ENCODE results near the gene PRG2. TPM values are rescaled to one million over a fixed set of nuclear protein-coding genes. Genes with fewer than 3 reads are reported as not detected.

PRG2 gene
- total RNA-seq: 0.27 TPM in 1 of 2 replicates, not detected in the other

DNA sequence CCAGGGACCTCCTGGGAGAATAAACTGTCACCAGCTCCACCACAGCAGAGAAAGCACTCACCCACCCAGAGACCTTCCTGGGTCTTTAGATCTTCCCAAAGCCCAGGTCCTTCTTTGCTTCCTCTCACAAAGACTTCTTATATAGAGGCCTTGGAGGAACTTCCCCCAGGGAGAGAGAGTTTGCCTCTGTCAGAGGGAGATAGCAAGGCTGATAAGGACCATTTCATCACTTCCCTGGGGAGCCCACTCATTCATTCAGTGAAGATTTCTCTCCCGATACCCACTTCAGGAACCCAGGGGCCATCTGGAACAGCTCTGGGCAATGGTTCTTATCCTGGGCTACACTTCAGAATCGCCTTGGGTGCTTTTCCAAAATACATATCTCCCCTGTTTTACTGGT lies at the start of gene PRG2:
Gene PRG2, minus strand, starts transcription at position 116 of the 400 bp plus-strand sequence. CDS start 706 bp downstream, outside the sequence.

GRCh38 chr11:57426929-57427726 lies 36.7 kb upstream of the PRG2 start, which contains the start of gene SLC43A3:
Gene SLC43A3, minus strand, starts transcription at chr11:57427121. Its CDS starts 949 bp downstream, at chr11:57426172.

GRCh38 chr11:57380975-57381374 lies 9.5 kb downstream of the PRG2 start, which contains the start of gene PRG3:
Gene PRG3, minus strand, starts transcription at chr11:57381150. Its CDS starts 442 bp downstream, at chr11:57380708.

GRCh38 chr11:57338142-57338541 lies 52.3 kb downstream of the PRG2 start, which contains the start of gene P2RX3:
Gene P2RX3, plus strand, starts transcription at chr11:57338352. Its CDS starts 199 bp downstream, at chr11:57338551.

Other genes with a start within 250 kb of the PRG2 start
- not detected in 2 replicates for gene LRRC55, start 208.7 kb downstream of the PRG2 start, total RNA-seq
- gene APLNR, start 153.4 kb downstream of the PRG2 start, total RNA-seq: under 0.01 TPM in 2 replicates
- 68.3 and 78.1 TPM in 2 replicates for gene TNKS1BP1, start 65.7 kb downstream of the PRG2 start, total RNA-seq
- gene SSRP1, start 54.8 kb downstream of the PRG2 start, total RNA-seq: 95.3 and 97.3 TPM in 2 replicates
- not detected in 2 replicates for gene P2RX3, start 52.3 kb downstream of the PRG2 start, total RNA-seq
- not detected in 2 replicates for gene PRG3, start 9.5 kb downstream of the PRG2 start, total RNA-seq
- 30.2 and 32.1 TPM in 2 replicates for gene SLC43A3, start 36.5 kb upstream of the PRG2 start, total RNA-seq
- gene RTN4RL2, start 69.9 kb upstream of the PRG2 start, total RNA-seq: under 0.01 TPM in 1 of 2 replicates, not detected in the other
- 10.6 and 11.7 TPM in 2 replicates for gene SLC43A1, start 125.1 kb upstream of the PRG2 start, total RNA-seq
- gene TIMM10, start 140.1 kb upstream of the PRG2 start, total RNA-seq: 37.5 and 109 TPM in 2 replicates
- gene SMTNL1, start 146.9 kb upstream of the PRG2 start, total RNA-seq: not detected in 2 replicates
- gene UBE2L6, start 177.0 kb upstream of the PRG2 start, total RNA-seq: 17.4 and 40.3 TPM in 2 replicates
- gene SERPING1, start 207.0 kb upstream of the PRG2 start, total RNA-seq: 0.09 and 0.56 TPM in 2 replicates

Measured in endothelial cell of coronary artery (primary cell).